HFF-Myc (cell line): ENCODE measurements around the gene ZFYVE27.

Experiments
- DNase-seq: peaks from one replicate; pipeline ENCODE4 v3.0.0-alpha.2; 2011; ENCODE audit warnings: low read depth; ENCODE audit errors: extremely low read depth
- H3K4me3 ChIP-seq: replicated peaks from 2 replicates; pipeline ENCODE4 v1.5.1; 2011; ENCODE audit warnings: low read depth, mild to moderate bottlenecking, control low read depth, low read length
- TF ChIP-seq, protein P1 (sequence below): IDR thresholded peaks from 2 replicates; pipeline ENCODE4 v1.5.1; 2012; ENCODE audit warnings: mild to moderate bottlenecking, low read depth, low read length, control low read depth; ENCODE audit errors: missing control alignments

The ZFYVE27 gene

DNA sequence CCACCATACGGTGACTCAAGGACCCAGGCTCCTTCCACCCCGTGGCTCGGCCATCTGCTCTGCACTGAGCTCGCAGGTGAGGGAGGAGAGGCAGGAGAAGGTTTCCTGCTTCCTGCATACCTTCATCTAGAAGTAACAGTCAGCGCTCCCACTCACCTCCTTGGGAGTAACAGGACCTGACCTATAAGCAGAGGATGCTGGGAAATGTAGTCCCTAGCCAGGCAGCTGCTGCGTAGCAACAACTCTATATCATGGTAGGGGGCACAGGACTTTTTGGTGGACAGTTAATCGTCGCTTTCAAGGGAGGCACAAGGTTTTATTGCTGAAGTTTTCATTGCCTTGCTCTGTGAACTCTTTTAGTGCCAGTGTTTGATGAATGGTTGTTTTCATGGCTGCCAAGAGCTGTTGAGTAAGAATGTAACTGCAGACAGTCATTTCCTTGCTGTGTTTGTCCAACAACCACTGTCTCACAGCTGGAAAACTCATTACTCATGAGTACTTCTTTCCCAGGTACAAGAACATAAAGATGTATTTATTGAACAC lies 10.2 kb upstream of the ZFYVE27 start:
- DNase-seq = no peak
- TF ChIP-seq, protein P1, sequence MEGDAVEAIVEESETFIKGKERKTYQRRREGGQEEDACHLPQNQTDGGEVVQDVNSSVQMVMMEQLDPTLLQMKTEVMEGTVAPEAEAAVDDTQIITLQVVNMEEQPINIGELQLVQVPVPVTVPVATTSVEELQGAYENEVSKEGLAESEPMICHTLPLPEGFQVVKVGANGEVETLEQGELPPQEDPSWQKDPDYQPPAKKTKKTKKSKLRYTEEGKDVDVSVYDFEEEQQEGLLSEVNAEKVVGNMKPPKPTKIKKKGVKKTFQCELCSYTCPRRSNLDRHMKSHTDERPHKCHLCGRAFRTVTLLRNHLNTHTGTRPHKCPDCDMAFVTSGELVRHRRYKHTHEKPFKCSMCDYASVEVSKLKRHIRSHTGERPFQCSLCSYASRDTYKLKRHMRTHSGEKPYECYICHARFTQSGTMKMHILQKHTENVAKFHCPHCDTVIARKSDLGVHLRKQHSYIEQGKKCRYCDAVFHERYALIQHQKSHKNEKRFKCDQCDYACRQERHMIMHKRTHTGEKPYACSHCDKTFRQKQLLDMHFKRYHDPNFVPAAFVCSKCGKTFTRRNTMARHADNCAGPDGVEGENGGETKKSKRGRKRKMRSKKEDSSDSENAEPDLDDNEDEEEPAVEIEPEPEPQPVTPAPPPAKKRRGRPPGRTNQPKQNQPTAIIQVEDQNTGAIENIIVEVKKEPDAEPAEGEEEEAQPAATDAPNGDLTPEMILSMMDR = no peak
- H3K4me3 ChIP-seq = no peak overlapping the region

DNA sequence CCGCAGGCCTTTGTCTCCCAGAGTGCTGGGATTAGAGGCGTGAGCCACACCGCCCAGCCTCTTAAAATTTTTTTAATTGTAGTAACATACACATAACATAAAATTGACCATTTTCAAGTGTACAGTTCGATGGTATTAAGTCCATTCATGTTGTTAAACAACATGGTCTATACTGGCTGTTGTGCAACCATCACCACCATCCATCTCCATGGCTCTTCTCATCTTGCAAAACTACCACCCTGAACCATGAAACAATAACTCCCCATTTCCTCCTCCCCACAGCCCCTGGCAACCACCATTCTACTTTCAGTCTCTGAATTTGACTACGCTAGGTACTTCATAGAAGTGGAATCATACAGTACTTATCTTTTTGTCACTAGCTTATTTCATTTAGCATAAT lies 7.9 kb upstream of the ZFYVE27 start:
- DNase-seq = no peak
- no peak overlapping the region for H3K4me3 ChIP-seq
- TF ChIP-seq, protein P1 = no peak

DNA sequence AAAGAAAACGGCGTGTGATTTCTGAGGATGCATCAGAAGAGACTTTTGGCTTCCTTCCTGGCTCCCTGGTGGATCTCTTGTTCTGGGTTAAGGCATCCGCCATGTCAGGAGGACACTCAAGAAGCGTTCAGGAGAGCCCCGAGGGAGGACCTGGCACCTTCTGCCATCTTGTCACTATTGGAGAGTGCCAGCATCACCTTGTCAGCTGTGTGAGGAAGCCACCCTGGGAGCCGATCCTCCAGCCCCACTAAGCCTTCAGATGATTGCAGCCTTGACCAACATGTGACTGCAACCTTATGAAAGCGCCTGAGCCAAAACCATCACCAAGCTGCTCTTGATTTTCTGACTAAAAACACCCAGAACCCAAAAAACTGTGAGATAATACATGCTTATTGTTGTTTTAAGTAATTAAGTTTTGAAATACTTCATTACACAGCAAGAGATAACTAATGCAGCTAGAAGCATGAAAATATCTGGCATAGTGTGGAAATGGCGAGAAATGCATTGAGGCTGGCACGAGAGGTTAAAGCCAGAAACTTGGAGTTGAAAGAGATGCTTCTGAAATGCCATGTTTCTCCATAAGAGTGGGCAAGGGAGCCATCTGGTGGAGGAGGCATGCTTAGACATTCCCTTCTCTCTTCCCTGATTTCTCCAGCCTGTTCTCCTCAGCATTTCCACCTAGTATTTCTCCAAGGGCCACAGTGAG lies 5.4 kb upstream of the ZFYVE27 start:
- DNase-seq = peak; percentile 69
- TF ChIP-seq, protein P1 = peak; percentile 84
- no peak overlapping the region for H3K4me3 ChIP-seq

DNA sequence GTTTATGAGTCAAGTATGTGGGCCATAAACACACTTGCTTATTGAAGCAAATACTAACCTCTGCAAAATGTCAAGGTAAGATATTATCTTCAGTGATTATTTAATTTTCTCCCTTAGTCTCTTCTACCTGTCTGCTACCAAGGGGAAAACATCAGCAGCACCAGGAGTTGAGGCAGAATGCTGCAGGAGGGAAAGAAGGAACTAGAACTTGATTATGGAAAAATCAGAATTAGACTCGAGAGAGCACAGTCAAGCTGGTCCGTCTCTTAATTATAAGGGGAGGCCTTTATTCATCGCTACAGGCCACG lies 4.9 kb upstream of the ZFYVE27 start:
- TF ChIP-seq, protein P1 = no peak
- no peak overlapping the region for H3K4me3 ChIP-seq
- no peak for DNase-seq

DNA sequence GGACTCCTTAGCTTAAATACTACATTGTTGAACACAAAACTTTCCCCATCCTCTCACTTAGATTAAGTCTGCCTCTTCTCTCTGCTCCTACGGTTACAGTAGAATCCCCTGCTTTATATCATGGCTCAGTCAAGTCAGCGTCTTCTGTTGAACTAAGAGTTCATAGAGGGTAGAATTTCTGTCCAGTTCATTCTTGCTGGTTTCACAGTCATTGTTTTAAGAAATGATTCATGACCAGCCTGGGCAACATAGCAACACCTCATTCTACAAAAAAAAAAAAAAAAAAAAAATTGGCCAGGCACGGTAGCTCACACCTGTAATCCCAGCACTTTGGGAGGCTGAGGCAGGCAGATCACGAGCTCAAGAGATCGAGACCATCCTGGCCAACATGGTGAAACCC lies 3.7 kb upstream of the ZFYVE27 start:
- no peak overlapping the region for H3K4me3 ChIP-seq
- DNase-seq = no peak
- TF ChIP-seq, protein P1 = no peak

DNA sequence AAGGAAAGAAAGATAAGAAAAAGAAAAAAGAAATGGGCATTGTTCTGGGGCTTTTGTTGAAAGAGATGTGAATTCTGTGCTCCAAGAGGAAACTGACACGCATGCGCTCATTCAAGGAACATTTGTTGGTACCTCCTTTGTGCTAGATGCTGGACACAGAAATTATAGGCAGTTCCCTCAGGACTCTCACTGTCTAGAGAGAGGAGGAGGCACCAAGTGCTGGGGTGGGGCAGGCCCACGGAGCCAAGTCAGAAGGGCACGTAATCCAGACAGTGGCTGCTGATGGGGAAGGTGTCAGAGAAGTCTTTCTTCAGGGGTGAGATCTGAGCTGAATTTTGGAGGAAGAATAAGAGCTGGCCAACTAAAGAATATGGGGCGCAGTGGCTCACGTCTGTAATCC lies 2.9 kb upstream of the ZFYVE27 start:
- TF ChIP-seq, protein P1 = no peak
- H3K4me3 ChIP-seq = no peak overlapping the region
- DNase-seq = no peak
